GM18499 (cell line): ENCODE results near the gene DDX20.
"Not testable (repeated sequence)": the region's sequence is repeated elsewhere in the genome, so short reads cannot be mapped to it uniquely, and the experiment has no call there.

Experiments used
- ATAC-seq: cut with Tn5 transposase; IDR thresholded peaks from one replicate; pipeline ENCODE4 v1.9.1; 2021; ENCODE audit warnings: moderate number of reproducible peaks; ENCODE audit not compliant: insufficient read depth, unreplicated experiment

The DDX20 gene

DNA sequence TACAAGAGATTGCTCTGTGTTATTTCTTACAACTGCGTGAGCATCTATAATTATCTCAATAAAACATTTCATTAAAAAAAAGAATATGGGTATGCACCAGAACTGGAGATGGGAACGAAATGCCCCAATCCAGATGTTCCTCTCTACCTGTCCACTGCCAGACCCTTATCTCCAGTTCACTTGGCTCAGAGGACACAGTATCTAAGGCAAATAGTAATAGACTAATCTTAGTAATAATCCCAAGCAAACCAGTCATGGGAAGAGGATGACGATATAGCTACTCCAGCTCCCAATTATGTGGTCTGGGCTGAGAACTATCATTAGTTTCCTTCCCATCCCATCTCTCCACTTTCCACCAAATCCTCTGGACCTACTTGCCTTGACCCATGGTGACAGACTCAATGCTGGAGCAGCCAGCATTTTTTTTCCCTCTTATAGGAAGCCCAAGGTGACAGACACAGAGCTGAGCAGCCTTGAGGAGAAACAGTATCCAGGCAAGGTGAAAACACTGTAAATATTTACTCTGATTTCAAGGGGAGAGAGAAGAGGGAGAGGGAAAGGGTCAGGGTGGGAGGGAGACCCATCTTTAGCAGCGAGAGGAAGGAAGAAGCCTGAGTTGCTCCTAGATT lies 28.7 kb downstream of the DDX20 start:
- no peak for ATAC-seq

DNA sequence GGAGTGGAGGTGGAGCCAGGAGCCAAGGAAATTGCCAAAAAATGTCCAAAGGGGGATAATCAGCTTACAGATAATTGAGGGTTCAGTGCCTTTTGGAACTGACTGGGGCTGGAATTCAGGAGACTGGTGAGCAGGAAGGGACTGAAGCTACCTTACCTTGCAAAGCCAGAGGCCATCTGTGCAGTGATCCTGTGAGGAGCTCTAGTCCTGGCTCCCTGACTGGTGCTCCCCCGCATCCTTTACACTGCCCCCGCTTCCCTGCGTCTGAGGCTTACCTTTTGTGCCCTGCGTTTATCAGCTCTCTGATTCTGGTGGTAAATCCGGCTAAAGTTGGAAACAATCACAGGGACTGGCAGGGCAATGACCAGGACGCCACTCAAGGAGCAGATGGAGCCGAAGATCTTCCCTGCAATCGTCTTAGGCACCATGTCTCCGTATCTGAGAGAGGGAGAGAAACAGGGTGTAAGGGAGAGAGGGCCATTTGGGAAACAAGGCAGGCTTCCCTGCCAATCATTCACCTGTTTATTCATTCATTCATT lies 31.0 kb downstream of the DDX20 start:
- ATAC-seq, result no peak

DNA sequence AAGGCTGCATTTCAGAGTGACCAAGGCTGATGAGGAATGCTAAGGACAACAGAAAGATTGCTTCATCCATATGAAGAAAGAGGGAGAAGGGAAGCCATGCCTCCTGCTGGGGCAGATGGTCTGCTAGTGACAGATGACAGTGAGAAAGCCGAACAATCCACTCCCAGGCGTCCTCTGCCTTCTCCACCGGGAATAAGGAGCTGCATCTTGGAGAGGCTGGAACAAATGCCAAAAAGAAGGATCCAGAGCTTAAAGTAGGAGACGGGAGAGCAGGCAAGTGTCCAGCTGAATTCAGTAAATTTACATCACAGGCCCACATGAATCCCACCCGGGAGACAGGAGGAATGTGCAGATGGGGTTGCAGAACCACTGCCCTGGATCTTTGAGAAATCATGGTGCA lies 33.4 kb downstream of the DDX20 start:
- ATAC-seq, result no peak

DNA sequence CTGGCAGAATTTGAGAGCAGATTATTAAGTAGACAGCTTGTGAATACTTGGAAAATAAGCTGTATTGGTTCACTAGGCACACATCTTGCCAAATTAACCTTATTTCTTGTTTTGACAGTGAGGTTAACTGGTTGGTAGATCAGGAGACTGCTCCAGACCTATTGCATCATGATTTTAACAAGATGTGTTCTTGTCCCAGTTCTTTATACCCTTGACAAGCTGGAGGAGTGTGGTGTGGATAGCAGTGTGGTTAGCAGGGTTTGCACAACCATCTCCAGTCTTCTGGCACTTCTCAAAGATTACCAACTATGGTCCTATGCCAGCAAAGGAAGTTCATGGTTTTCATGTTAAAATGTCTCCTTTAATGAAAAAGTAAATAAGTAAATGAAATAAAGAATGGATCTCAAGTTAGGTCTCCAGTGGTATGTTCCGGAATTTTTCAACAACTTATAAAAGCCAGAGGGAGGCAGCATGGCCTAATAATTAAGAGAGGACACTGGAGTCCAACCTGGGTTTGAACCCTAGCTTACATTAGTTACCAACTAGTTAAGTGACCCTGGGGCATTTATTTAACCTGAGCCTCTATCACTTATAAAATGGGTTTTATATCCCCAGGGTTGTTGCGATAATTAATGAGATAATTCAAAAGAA lies 34.1 kb downstream of the DDX20 start:
- ATAC-seq, result no peak

DNA sequence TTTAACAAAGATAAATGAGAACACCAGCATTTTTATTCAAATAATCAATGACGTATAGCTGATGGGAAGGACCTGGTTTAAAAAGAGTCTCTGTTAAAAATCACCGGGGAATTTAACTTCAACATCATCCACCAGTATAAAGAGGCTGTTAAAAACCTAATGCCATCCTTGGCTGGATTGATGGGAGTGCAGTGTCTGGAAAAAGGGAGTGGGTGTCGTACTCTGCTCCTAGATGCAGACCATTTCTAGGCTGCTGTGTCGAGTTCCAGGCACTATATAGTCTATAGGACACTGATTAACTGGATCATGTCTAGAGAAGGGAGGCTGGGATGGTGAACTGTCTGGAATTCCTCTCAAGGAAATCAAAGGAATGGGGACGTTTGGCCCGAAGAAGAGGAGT lies 36.1 kb downstream of the DDX20 start:
- ATAC-seq, result no peak

DNA sequence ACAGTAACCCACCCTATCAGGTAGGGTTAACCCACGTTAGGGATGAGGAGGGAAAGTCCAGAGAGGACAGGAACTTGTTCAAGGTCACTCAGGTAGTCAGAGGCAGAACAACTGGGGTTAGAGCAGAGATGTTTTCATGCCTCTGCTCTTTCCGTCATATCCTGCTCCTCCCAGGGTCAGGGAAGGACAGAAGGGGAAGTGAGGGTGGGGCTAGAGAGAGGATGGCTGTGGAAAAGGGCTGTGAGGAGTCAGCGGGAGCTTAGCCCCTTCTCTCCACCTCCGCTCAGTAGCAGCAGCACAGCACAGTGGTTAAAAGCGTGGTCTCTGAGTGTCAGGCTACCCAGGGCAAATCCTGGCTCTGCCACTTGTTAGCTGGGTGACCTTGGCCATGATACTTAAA lies 36.5 kb downstream of the DDX20 start:
- no peak for ATAC-seq

DNA sequence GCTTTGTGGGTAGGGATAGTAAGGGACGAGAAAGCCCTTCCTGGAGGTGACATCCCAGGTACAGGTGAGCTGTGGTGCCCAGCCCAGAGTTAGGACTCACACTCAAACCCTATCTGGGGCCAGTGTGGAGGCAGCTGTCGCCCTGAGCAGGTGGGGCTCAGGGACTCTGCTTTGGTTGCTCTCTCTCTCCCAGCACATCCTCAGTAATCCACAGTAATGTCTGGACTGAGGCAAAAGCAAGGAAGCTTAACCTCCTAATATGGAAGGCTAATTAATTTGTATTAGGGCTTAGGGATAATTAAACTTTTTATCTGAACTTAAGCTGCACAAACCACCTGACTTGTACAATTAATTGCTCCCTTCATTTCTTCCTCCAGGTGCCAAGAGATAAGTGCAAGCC lies 38.2 kb downstream of the DDX20 start:
- ATAC-seq, result no peak

DNA sequence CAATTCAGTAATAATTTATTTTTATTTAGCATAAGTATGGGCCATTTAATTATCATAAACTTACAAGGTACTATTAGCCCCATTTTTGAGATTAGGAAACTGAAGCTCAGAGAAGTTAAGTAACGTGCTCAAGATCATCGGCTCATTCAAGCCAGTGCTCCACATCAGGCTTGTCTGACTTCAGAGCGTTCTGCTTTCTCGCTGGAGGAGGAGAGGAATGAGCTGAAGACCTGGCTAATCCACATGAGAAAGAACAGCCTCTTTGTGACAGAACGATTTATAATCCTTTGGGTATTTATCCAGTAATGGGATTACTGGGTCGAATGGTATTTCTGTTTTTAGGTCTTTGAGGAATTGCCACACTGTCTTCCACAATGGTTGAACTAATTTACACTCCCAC lies 39.7 kb downstream of the DDX20 start:
- no peak for ATAC-seq

DNA sequence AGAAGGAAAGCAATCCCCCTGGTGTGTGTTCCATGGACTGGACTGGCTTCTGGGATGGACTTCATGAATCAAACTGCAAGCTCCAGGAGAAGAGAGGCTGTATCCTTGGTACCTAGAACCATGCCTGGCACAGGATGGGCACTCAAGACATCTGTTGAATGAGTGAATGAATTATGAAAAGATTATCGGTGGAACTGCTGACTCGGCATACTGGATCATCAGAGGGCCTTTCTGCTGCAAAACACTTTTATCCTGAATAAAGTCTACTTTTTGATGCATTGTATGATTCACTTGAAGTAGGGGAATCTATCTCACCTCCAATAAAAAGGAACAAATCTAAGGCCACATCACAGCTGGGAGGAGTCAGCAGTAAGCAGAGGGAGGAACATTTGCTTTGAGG lies 42.9 kb downstream of the DDX20 start:
- no peak for ATAC-seq

DNA sequence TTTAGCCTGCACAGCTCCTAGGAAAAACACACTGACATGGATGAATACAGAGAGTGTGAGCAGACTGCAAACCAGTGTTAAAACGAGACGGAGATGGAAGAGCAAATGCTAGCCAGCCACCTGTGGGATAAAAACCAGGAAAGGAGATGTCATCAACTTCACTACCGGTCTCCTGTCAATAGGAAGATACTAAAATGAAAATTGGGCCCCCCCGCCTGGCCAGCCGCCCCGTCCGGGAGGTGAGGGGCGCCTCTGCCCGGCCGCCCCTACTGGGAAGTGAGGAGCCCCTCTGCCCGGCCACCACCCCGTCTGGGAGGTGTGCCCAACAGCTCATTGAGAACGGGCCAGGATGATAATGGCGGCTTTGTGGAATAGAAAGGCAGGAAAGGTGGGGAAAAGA lies 44.0 kb downstream of the DDX20 start:
- not testable (repeated sequence) for ATAC-seq

DNA sequence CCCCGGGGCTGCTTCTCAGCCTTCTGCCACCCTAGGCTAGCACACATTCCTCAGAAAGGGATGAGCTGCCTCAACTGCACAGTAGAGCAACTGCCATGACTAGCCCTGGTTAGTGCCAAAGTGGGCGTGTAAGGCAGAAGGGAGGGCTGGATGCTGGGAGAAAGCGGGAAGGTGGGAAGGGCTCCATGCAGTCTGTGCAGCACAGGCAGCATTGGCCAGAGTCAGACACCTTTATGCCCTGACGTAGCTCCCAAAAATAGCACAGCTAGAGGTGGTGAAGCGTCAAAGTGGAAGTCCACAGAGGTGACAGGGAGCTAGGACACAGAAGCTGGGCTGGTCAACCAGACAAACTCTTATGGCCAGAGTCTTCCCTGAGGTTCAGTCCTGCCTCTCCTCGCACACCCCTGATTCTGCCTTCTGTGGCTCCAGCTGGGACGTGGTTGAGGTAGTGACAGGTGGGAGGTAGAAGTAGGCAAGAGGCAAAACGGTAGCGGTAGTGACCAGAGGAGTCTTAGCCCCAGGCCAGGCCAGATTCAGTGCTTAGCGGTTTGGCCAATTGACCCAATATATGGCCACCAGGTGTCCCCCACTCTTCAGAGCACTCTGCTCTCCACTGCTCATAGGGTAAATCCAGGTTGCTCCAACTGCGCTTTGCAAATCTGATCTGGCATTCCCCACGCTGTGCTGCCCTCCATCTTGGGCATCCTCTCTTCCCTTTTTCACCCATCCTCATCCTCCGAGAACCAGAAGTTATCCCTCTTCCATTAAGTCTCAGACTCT lies 45.6 kb downstream of the DDX20 start:
- no peak for ATAC-seq

DNA sequence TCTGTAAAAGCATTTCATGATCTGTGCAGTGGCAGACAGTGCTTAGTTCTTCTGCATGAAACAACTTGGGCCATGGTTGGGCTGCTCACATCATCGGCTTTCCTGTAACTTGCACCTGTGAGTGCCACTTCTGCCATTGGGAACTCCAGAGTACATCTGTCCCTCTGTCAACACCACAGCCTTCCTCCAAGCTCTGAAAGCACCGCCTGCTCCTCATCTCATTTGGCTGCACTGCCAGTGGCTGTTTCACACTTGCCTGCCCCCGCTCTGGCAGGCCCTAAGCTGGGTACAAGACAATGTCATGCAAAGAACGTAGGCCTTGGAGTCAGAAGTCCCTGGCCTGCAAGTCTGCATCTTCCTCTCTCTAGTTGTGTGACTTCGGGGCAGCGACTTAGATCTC lies 46.4 kb downstream of the DDX20 start:
- ATAC-seq, result no peak

DNA sequence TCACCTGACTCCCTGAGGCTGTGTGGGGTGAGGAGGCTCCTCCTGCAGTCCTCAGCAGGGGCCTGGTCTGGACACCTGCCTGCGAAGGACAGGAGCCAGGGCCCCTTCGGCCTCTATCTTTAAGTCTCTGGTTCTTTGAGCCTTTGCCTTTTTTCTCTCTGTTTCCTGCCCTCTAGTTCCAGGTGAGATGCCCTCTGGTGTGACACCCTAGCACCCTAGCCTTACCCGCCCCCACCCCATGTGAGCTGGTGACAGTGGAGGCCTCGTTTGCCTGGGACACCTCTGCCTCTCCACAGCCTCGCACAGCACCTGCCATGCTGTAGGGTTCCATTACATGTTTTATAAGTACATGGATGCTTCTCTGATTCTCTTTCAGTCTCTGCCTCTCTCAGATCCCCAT lies 47.3 kb downstream of the DDX20 start:
- no peak for ATAC-seq

DNA sequence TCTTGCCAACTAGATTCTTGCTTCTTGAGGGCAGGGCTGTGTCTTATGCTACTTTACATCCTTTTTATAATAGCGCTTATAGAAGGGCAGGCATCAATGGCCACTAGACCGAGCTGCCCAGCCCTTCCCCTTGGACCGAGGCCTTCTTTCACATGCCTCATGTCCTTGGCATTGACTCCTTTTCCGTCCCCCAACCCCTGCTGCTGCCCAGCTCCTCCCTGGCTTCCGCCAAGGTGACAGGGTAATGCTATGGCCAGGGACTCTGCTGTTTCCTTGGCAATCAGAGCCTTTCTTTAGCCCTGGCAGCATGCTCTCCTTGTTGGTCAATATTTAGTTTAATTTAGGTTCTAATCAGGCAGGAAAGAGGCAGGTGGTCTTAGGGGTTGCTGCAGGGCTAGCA lies 48.2 kb downstream of the DDX20 start:
- no peak for ATAC-seq

DNA sequence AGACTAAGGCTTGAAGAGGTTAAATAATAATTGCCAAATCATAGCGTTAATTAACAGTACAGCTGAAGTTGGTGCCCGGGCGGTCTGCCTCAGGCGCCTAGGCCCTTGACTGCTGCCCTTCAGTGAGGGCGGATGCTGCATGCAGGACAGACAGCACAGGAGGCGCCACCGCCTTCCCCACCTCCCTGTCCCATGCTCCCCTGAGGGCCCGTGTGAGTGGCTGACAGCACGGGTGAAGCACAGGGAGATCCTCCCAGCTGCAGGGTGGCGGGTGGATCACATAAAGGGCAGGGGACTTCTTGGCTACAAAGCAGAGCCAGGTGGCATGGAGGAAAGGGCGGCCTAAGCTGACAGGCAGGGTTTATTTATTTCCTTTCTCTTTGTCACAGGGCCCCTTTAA lies 49.1 kb downstream of the DDX20 start:
- no peak for ATAC-seq

DNA sequence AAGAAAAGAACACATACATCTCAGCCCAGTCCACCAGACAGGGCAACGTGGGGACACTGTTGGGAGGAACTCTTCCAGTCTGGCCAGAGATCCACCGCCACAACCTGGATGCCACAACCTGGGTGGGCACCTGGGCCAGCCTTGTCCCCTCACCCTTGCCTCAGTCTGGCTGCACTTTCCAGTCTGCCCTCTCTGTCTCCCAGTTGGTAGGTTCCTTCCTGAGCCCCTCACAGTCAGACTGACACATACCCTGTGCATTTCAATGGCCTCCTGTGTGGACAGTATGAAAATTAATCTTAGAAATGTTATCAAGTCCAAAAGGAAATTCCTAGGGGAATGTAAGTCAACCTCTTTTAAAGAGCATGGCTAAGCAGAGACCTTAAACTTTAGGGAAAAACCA lies 49.5 kb downstream of the DDX20 start:
- no peak for ATAC-seq

DNA sequence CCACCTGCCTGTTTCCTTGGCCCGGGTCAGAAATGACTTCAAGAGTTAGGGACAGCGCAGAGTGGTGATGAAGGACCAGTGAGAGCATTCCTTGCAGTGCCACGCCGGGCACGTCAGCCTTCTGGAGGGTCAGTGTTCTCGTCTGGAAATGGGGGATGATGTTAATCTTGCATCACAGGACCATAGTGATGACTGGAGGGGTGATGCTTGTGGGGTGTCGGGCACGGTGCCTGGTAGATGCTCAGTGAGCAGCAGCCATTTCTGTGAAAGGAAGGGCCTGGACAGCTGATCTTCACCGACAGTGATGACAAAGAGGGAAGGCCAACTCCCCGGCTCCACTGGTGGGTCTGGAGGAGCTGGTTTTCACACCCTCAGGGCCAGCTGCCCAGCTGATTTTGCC lies 56.2 kb downstream of the DDX20 start:
- ATAC-seq, result no peak

DNA sequence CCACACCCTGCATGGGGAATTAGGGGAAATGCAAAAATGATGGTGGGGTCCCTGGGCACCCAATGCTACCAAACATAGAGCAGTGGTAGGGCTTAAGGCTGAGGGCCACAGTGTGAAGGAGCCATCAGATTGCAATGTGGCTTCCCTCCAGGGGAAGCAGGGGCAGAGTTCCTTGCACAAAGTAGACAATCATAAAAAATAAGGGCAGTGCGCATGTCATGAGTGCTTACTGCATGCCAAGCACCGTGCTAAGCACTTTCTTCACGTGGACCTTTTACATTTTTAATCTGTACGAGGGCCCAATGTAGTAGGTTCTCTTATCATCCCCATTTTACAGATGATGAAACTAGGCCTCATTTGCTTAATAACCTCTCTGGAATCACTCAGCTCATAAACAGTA lies 56.6 kb downstream of the DDX20 start:
- ATAC-seq, result no peak

DNA sequence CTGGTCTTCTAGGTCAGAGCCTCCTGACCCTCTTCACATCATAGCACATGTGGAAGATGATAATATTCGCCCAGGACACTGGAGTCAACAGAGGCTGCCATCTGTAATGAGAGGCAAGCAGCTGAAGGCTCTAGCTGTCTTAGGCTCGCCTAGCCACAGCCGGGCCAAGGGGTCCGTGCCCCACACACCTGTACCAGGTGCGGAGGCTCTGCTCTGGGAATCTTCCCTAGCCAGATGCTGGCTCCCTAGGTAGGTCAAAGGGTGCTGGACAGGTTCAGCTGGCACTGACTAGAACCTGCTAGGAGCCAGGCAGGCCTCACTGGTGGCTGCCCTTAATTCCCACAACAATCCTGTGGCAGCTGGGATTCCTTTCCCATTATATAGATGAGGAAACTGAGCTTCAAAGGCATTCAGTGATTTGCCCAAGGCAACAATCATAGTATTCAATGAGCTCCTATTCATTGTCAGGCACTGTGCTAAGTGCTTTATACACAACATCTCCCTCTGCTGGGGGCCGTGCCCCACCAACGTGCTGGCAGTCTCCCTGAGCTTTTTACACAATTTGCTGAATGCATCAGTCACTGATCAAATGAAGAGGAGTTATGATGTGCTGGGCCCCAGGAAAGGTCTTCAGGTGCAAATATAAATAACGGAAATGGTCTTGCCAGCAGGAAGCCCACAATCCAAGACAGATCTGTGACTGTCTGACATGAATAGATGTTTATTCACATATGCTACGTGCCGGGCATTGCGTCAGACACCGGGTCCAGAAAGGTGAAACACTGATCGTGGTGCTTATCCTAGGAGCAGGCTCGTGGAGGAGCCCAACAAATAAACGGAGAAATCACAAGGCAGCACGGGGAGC lies 58.0 kb downstream of the DDX20 start:
- ATAC-seq, result no peak

DNA sequence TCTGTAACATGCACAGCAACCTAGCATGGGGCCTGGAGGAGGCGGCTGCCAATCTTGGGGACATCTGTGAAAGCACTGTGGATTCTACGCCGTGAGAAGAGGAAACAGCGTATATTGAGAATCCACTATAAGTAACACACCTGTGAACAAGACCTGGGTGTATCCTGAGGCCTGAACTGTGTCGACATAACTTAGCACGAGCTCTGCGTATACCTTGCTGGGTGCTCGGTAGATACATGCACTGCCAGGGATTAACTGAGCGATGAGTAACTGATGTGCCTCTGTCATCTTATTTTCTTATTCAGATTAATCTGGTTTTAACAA lies 58.6 kb downstream of the DDX20 start:
- no peak for ATAC-seq

DNA sequence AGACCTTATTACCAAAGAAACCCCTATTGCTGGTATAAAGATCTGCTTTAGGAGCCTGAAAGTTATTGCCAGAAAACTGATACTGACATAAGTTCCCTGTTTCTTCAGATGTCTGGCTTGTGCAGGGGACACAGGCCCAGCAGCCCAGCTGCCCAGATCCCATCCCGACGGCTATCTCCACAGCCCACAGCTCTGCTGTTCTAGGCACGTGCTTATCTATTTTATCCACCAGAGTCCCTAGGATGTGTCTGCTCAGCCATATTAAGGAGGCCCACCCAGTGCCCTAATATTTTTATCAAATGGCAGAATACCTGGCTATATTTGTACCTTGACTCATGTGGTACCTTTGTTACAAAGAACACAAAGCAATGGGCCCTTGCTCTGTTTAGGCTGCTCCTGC lies 58.9 kb downstream of the DDX20 start:
- ATAC-seq, result no peak
